Mucosa of descending colon (tissue), 3 donors: ENCODE results near the gene CSNK2B. TPM values are rescaled to one million over a fixed set of nuclear protein-coding genes. Genes with fewer than 3 reads are reported as not detected.
A peak's percentile ranks its signal among the peaks of the same experiment; 100 is the strongest.

Source experiments
- ATAC-seq: fragments of 200-7000 bp; cut with Tn5 transposase; one replicate; pipeline ENCODE4 v1.9.1; 2020; ENCODE audit warnings: mild to moderate bottlenecking, moderate library complexity
- DNase-seq, 3 donors: peaks; one replicate each; pipeline ENCODE4 v3.0.0-alpha.2; 2020
- H3K36me3 ChIP-seq: fragments of 200-600 bp; one replicate; pipeline ENCODE4 v1.8.0; 2021; ENCODE audit warnings: low read depth, mild to moderate bottlenecking
- H3K4me1 ChIP-seq: fragments of 200-600 bp; one replicate; pipeline ENCODE4 v1.8.0; 2021; ENCODE audit warnings: low read depth, mild to moderate bottlenecking
- H3K4me3 ChIP-seq: fragments of 200-600 bp; one replicate; pipeline ENCODE4 v1.8.0; 2021; ENCODE audit warnings: mild to moderate bottlenecking
- H3K9me3 ChIP-seq: fragments of 200-600 bp; one replicate; pipeline ENCODE4 v1.8.0; 2021; ENCODE audit warnings: mild to moderate bottlenecking
- CTCF ChIP-seq: fragments of 200-600 bp; IDR thresholded peaks from one replicate; pipeline ENCODE4 v1.8.0; 2022; ENCODE audit warnings: antibody characterized with exemption, mild to moderate bottlenecking
- intact Hi-C, 2 donors: fragments of 100-400 bp; cut with DNase I in 1 of 2; cut with micrococcal nuclease in 1 of 2; formaldehyde crosslinking; loops; one replicate each; pipeline versions ENCODE4 v1.11.0 to v1.11.1; 2022; cut with DNase I, micrococcal nuclease
- total RNA-seq, 3 donors: library from RNA; stranded (reverse); fragmentation: NEBNext Ultra II Directional in 2 of 3; extraction: Animal tissue kit (Norgen Biotek cat#: 25700) in 2 of 3; gene quantifications; one replicate each; pipeline versions ENCODE4 v1.2.1 to v1.2.4, GENCODE V29; 2021 to 2023
- donor health status: DM: no; HTN: no; CAD: no; lungs with moderate emphysema.
- donor health status: DM: no; HTN: no; CAD: no.
- donor health status: DM: no; HTN: yes; CAD: no.

The CSNK2B gene
- total RNA-seq, 3 donors from 2014 or later: 125 to 147 (median 134) TPM

GRCh38 chr6:31710523-31711219 is 44.8 kb downstream of the CSNK2B start:
- DNase-seq: no peak
- intact Hi-C loops: no loop called here
- H3K4me1 ChIP-seq: peaks cover 17% of the 10 kb centered on the region
- no peak overlapping the region for H3K4me3 ChIP-seq
- ATAC-seq: peak; percentile 5
- TF ChIP-seq CTCF: no peak
- no peaks in the 10 kb centered on the region for H3K36me3 ChIP-seq
- no peaks in the 10 kb centered on the region for H3K9me3 ChIP-seq

GRCh38 chr6:31711233-31711632 is 45.4 kb downstream of the CSNK2B start:
- TF ChIP-seq CTCF: no peak
- intact Hi-C loops: no loop called here
- Histone ChIP-seq H3K9me3 (no peaks in the 10 kb centered on the region), H3K36me3 (no peaks in the 10 kb centered on the region), H3K4me3 (no peak overlapping the region), H3K4me1 (peaks cover 17% of the 10 kb centered on the region)
- ATAC-seq (peak; percentile 83), DNase-seq (peak in 2 of 3 donors; percentile 65 to 66)

GRCh38 chr6:31712296-31712695 is 46.4 kb downstream of the CSNK2B start:
- no peak for TF ChIP-seq CTCF
- DNase-seq (peak in 1 of 3 donors; percentile 47), ATAC-seq (peak; percentile 63)
- intact Hi-C loops: no loop called here
- peaks cover 17% of the 10 kb centered on the region for H3K4me1 ChIP-seq
- H3K36me3 ChIP-seq: no peaks in the 10 kb centered on the region
- no peaks in the 10 kb centered on the region for H3K9me3 ChIP-seq
- H3K4me3 ChIP-seq: no peak overlapping the region

- ATAC-seq (no peak), DNase-seq (no peak)
- Histone ChIP-seq H3K36me3 (no peaks in the 10 kb centered on the region), H3K4me1 (peaks cover 25% of the 10 kb centered on the region), H3K4me3 (no peak overlapping the region), H3K9me3 (no peaks in the 10 kb centered on the region)
- intact Hi-C loops: no loop called here
- TF ChIP-seq CTCF: no peak
These were observed 47.6 kb downstream of the CSNK2B start for GRCh38 chr6:31713465-31713864.

GRCh38 chr6:31713991-31714684 is 48.3 kb downstream of the CSNK2B start:
- peak; percentile 29 for ATAC-seq
- DNase-seq: peak in 1 of 3 donors; percentile 44
- TF ChIP-seq CTCF: no peak
- no peak overlapping the region for H3K4me3 ChIP-seq
- no peaks in the 10 kb centered on the region for H3K36me3 ChIP-seq
- H3K4me1 ChIP-seq: peaks cover 32% of the 10 kb centered on the region
- intact Hi-C loops: no loop called here
- H3K9me3 ChIP-seq: no peaks in the 10 kb centered on the region
